Raji (cell line): ENCODE measurements around the gene GUSB.

Source experiments
- POLR2A ChIP-seq: IDR thresholded peaks from 2 replicates; pipeline ENCODE4 v1.6.1; 2011; ENCODE audit warnings: low read depth, low read length, control low read depth; ENCODE audit not compliant: insufficient read depth

GUSB gene

DNA sequence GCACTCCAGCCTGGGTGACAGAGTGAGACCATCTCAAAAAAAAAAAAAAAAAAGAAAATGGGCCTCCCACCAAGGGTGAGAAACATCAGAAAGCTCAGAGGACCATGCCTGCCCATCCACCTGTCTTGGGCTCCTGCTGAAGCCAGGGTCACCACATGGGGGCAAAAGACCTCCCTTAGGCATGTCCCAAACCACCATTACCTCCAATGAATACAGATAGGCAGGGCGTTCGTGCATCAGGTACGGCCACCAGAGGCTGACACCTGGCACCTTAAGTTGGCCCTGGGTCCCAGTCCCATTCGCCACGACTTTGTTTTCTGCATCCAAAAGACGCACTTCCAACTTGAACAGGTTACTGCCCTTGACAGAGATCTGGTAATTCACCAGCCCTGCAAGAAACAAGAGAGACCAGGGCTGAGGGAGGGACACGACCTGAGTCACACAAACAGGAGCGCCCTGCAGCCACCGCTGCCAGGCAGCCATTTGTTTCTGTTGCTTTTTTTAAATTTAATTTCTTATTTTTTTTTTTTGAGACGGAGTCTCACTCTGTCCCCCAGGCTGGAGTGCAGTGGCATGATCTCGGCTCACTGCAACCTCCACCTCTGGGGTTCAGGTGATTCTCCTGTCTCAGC lies 6.1 kb downstream of the GUSB start:
- TF ChIP-seq POLR2A = no peak

DNA sequence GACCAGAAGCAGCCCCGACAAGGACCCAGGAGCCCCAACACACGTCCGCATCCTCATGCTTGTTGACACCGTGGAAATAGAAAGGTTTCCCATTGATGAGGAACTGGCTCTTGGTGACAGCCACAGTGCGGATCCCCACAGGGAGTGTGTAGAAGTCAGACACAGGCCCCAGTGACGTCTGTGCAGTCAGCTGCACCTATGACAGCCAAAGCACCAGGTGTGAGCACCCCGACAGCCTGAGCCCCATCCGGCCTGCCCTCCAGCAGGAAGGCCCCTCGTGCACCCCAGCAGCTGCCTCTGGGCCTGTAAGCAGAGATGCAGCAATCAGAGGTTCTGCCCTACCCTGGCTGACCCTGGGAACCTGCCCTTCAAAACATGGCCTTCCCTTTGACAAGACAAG lies 7.1 kb downstream of the GUSB start:
- TF ChIP-seq POLR2A = no peak

DNA sequence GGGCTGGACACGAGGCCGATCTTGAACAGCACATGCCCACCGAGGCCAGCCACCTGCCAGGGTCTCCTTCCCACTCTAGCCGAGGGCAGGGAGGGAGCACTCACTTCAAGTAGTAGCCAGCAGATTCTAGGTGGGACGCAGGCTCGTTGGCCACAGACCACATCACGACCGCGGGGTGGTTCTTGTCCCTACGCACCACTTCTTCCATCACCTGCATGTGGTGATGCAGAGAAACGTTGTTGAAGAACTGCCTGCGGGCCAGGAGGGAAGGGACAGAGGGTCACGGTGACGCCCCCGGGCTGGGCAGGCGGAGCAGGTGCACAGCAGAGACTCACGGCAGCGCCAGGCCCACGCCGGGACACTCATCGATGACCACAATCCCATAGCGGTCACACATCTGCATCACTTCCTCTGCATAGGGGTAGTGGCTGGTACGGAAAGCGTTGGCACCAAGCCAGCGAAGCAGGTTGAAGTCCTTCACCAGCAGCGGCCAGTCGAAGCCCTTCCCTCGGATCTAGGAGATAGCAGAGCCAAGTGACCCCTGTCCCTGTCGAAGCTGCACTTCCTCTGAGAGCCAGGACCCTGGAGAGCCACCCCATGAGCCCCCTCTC lies 7.7 kb downstream of the GUSB start:
- TF ChIP-seq POLR2A = no peak

DNA sequence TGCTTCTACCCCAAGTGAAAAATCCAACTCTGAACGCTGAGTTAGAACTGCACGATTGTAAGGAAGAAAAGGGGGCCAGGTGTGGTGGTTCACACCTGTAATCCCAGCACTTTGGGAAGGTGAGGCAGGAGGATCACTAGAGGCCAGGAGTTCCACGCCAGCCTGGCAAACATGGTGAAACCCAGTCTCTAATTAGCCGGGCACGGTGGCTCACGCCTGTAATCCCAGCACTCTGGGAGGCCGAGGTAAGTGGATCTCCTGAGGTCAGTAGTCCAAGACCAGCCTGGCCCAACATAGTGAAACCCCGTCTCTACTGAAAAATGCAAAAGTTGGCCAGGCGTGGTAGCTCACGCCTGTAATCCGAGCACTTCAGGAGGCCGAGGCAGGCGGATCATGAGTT lies 9.0 kb downstream of the GUSB start:
- TF ChIP-seq POLR2A = no peak

DNA sequence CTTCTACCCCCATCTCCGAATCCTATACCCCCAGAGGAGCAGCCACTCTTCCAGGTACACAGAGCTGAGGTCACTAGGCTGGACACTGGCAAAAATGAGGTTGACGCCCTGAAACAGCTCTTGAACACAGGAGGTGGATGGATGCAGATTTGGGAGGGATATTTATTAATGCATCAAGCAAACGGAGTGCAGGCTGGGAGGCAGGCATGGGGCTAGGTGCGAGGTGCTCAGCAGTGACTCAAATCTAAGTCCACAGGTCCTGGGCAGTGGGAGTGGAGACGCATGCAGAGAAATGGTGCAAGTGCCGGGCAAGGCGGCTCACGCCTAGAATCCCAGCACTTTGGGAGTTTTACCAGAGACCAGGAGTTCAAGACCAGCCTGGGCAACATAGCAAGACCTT lies 11.0 kb downstream of the GUSB start:
- TF ChIP-seq POLR2A = no peak

DNA sequence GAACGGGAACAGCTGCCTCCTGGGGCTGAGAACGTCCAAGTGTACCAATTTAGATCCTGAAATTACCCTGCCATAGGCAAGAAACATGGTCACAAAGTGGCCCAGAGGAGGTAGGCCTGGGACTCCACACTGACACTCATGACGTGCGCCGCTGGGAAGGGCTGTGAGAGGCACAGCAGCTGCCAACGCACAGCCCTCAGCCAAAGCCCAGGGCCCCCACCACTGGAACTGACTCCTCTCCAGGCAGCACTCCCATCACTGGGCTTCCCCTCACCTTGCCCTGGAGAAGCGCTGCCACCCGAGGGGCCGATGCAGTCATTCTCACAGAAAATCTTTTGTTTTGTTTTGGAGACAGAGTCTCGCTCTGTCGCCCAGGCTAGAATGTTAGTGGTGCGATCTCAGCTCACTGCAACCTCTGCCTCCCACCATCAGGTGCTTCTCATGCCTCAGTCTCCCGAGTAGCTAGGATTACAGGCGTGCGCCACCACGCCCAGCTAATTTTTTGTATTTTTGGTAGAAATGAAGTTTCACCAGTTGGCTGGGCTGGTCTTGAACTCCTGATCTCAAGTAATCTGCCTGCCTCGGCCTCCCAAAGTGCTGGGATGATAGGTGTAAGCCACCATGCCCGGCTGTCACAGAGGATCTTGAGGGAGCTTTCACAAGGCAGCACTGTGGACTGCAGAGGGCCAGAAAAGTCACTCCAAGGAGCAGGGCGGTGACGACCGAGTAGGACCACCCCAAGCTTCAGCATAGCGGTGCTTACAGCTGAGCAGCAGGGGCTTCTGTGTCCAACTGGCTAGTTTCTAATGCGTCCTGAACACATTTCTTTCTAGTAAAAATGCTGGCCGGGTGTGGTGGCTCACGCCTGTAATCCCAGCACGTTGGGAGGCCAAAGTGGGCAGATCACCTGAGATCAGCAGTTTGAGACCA lies 13.5 kb downstream of the GUSB start:
- no peak for TF ChIP-seq POLR2A

DNA sequence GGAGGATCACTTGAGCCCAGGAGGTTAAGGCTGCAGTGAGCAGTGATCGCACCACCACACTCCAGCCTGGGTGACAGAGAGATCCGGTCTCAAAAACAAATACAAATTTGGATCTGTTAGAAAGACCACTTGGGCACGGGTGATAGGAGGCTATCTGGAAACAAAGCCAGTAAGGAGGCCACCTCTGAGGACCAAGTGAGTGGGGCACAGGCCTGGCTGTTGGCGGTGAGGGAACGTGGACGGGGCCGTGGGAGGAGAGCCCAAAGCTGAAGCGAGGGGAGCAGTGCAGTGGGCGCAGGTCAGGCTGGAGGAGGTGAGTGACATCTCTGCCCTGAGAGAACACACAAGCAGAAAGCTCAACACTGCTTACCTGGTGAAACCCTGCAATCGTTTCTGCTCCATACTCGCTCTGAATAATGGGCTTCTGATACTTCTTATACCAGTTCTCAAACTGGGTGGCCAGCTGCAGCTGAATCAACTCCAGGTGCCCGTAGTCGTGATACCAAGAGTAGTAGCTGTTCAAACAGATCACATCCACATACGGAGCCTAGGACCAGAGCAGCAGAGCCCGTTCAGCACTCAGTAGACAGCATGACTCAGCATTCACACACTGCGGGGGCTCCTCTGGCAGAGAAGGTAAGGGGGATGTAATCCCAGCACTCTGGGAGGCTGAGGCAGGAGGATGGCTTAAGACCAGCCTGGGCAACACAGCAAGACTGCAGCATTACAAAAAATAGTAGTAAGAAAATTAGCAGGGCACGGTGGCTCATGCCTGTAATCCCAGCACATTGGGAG lies 14.5 kb downstream of the GUSB start:
- no peak for TF ChIP-seq POLR2A

DNA sequence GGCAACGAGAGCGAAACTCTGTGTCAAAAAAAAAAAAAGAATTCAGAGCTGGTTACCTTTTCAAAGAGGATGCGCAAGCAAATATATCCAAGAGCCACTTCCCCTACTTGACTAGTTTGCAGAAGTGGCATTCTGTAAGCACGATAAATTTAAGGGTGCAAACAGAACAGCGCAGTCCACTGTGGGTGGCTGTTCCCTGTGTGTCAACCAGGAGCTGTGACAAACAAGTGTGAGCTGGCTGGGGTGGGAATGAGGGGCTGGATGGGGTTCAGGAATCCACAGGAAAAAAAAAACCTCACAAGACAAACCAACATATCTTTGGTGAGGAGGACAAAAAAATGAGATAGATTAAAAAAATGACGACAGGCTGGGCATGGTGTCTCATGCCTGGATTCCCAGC lies 15.9 kb downstream of the GUSB start:
- TF ChIP-seq POLR2A = no peak

DNA sequence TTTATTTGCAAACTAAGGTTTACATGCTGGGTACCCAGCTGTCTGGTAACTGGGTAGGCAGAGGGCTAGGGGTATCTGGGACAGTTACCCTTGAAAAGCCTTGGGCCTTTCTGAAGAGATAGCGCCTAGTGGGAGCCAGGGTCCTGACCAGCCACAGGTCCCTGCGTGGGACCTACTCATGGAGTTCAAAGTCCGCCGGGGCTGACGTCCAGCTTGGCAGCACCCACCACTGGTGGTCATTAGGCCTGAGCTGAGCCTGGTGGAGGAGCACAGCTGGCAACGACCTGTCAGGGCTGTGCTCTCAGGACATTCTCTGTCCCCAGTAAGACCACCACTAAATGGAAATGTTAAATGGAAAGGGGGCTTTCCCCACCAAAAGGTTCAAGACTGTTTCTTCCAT lies 20.0 kb downstream of the GUSB start:
- TF ChIP-seq POLR2A = no peak

DNA sequence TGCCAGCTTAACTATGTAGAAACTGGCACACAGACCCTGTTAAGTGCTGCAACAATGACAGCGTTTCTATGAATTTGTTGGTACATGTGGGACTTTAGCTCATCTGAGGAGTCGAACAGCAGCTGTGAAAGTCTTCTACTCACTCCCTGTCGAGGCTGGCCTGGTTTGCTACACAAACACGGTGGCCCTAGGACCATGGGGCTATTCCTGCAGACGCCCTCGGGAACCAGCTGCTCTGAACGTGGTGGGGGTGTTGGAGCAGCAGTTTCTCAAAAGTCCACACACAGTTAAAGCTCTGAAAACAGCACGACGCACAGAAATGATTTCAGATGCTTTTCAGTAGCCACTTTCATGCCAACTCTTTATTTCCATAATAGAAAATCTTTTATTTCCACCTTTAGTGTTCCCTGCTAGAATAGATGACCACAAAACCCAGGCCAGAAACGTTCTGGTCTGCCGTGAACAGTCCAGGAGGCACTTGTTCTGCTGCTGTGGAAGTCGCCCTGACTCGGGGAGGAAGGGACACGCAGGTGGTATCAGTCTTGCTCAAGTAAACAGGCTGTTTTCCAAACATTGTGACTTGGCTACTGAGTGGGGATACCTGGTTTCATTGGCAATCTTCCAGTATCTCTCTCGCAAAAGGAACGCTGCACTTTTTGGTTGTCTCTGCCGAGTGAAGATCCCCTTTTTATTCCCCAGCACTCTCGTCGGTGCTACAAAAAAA lies 21.5 kb downstream of the GUSB start:
- no peak for TF ChIP-seq POLR2A

DNA sequence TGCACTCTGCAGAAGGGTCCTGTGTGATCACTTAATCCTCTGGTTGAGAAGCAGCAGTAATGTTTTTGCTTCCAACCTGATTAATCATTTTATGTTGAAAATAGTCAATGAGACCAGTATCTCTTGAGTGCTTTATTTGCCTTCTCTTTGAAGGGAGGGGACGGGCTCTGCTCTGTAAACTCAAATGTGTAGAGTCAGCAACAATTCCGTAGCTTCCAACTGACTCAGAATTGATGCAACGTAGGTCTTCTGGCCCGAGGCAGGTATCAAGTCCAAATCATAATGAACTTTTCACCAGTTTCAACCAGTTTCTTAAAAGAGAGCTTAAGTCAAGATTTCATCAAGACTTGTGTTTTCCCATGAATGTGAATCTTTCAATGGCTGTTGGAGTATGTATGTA lies 26.3 kb downstream of the GUSB start:
- no peak for TF ChIP-seq POLR2A

DNA sequence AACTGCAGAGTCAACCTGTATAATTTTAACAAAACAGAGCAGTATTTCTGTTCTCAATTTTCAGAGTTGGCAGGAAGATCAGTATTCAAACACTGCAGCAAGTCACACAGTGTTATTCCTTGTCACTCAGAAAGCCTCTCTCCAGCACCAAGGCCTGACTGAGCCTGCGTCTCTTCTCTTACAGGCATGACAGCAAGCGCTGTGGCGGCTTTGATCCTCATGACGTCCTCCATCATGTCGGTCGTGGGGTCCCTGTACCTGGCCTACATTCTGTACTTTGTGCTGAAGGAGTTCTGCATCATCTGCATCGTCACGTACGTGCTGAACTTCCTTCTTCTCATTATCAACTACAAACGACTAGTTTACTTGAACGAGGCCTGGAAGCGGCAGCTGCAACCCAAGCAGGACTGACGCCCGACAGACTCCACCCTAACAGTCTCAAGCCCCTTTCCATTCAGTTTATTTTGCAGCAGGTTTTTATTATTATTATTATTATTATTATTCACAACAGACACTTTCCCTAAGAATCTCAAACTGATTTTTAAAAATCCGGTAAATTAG lies 28.0 kb downstream of the GUSB start:
- no peak for TF ChIP-seq POLR2A

DNA sequence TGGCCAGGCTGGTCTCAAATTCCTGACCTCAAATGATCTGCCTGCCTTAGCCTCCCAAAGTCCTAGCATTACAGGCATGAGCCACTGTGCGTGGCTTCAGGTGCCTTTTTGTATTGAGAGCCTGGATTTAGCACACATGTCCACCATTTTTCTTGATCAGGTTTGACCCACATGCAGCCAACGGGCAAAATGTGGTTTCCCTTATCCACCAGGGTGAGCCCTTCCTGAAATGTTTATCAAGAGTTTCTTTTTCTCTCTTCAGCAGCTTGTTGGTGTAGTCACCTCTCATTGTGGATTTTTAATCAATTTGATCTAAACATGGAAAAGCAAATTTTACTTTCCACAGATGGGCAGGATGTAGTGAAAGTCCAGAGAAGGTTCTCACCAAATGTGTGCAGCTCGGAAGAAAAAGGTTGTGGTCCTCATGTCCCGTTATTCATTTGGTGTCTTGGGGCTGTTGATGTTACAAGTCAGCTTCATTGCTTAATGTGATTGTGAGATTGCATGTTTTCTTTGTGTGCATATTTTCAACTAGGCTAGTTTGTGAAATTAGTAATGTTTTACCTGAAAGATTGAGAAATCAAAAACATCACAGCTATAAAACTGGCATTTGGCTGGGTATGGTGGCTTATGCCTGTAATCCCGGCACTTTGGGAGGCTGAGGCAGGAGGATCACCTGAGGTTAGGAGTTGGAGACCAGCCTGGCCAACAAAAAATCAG lies 28.9 kb downstream of the GUSB start:
- no peak for TF ChIP-seq POLR2A

DNA sequence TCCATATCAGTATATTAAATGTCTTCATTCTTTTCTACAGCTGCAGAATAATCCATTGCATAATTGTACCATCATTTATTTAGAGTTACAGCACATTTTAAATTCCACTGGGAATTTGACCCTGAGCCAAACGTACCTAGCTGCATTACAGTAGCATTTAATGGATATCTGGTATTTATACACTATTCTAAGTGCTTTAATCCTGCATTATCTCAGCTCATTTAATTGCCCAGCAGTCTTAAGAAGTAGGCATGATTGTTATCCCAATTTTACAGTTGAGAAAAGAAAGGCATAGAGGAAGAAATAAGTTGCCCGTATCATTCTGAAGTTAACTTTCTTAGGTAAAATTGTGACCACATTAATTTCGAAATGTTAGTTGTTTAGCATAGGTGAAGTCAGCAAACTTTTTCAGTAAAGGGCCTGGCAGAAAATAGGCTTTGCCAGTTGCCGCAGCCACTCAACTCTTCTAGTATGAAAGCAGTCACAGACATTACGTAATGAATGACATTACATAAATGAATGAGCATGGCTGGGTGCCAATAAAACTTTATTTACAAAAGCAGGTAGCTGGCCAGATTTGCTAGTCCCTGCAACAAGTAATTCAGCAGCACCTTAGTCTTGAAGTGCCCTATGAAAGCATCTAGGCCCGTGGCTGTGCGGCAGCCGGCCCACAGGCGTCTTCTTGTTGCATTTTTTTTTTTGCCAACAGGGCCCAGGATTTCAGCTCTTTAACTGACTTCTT lies 30.0 kb downstream of the GUSB start:
- TF ChIP-seq POLR2A = no peak

DNA sequence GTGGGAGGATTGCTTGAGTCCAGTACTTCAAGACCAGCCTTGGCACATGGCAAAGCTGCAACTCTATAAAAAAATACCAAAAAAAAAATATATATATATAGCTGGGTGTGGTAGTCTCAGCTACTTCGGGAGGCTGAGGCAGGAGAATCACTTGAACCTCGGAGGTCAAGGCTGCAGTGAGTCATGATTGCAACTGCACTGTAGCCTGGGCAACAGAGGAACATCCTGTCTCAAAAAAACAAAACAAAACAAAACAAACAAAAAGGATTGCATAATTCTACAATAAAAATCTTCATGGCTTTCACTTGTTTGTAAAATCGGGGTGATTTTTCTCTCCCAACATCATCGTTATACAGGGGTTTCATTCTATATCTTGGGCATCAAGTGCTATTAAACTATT lies 35.1 kb downstream of the GUSB start:
- TF ChIP-seq POLR2A = no peak
